GM12801 (cell line): ENCODE data around the gene SYNE1.

ENCODE experiments used
- CTCF ChIP-seq: IDR thresholded peaks from one replicate; pipeline ENCODE4 v1.5.1; 2011; ENCODE audit warnings: control low read depth; ENCODE audit not compliant: insufficient read length; ENCODE audit errors: extremely low read depth

SYNE1 gene

GRCh38 chr6:152301021-152301764 lies 336.0 kb downstream of the SYNE1 start:
- TF ChIP-seq CTCF: no peak

GRCh38 chr6:152300517-152300916 lies 336.6 kb downstream of the SYNE1 start:
- no peak for TF ChIP-seq CTCF

GRCh38 chr6:152298848-152299735 lies 338.1 kb downstream of the SYNE1 start:
- TF ChIP-seq CTCF: no peak

GRCh38 chr6:152298055-152298647 lies 339.0 kb downstream of the SYNE1 start:
- TF ChIP-seq CTCF: no peak

- no peak for TF ChIP-seq CTCF
Measured at GRCh38 chr6:152296648-152297376, 340.4 kb downstream of the SYNE1 start.

GRCh38 chr6:152295920-152296319 lies 341.2 kb downstream of the SYNE1 start:
- no peak for TF ChIP-seq CTCF

GRCh38 chr6:152295346-152295745 lies 341.8 kb downstream of the SYNE1 start:
- TF ChIP-seq CTCF: no peak
